HEK293 (cell line): Measurements from ENCODE around the gene KANK4.

ENCODE experiments used
- CTCF ChIA-PET: fragments of 350-600 bp; formaldehyde crosslinking; extraction: SDS; loops from one replicate; lab custom pipeline; 2021; ENCODE audit warnings: antibody characterized with exemption; lab: Yijun Ruan, JAX
- POLR2A ChIA-PET: fragments of 300-600 bp; formaldehyde crosslinking; extraction: SDS; loops from one replicate; lab custom pipeline; 2020; ENCODE audit warnings: antibody characterized with exemption, inconsistent platforms; lab: Yijun Ruan, JAX
- H3K27ac ChIP-seq: fragments of 200-500 bp; sonication (Bioruptor generic); 2 replicates; pipeline ENCODE4 v1.5.1; 2014; ENCODE audit warnings: low read depth, low read length, control low read depth, inconsistent platforms; ENCODE audit errors: extremely low read depth
- H3K36me3 ChIP-seq, 2 experiments: fragments of 200-500 bp in 1 of 2; sonication (Bioruptor generic) in 1 of 2; 1 replicate in 1 of 2; 2 replicates in 1 of 2; pipeline ENCODE4 v1.5.1; 2014 to 2017; ENCODE audit warnings: inconsistent platforms in 2 of 2, low read length in 2 of 2; ENCODE audit not compliant: control insufficient read depth in 2 of 2, insufficient read depth in 1 of 2
- H3K4me1 ChIP-seq: fragments of 200-500 bp; sonication (Bioruptor generic); 2 replicates; pipeline ENCODE4 v1.5.1; 2014; ENCODE audit warnings: mild to moderate bottlenecking, low read length, inconsistent platforms; ENCODE audit not compliant: control insufficient read depth, insufficient read depth
- H3K4me3 ChIP-seq: 2 replicates; pipeline ENCODE4 v1.5.1; 2011; ENCODE audit warnings: low read depth, mild to moderate bottlenecking, control low read depth, low read length, moderate library complexity
- H3K9me3 ChIP-seq: fragments of 200-500 bp; sonication (Bioruptor generic); 2 replicates; pipeline ENCODE4 v1.5.1; 2014; ENCODE audit warnings: low read depth, low read length, inconsistent platforms; ENCODE audit not compliant: control insufficient read depth, insufficient read depth
- EGR2 ChIP-seq: fragments of 450-650 bp; formaldehyde crosslinking; IDR thresholded peaks from 2 replicates; pipeline ENCODE4 v1.5.1; 2016; ENCODE audit warnings: low read depth, missing biosample characterization, missing genetic modification characterization
- PRDM1 ChIP-seq: fragments of 450-650 bp; formaldehyde crosslinking; IDR thresholded peaks from 2 replicates; pipeline ENCODE4; 2016; ENCODE audit warnings: missing biosample characterization, missing genetic modification characterization
- ZBTB17 ChIP-seq: fragments of 450-650 bp; formaldehyde crosslinking; IDR thresholded peaks from 2 replicates; pipeline ENCODE4 v1.5.1; 2016; ENCODE audit warnings: missing biosample characterization, missing genetic modification characterization
- ZFHX2 ChIP-seq: fragments of 450-650 bp; formaldehyde crosslinking; conservative IDR thresholded peaks from 2 replicates; pipeline ENCODE4 v1.5.1; 2016; ENCODE audit warnings: missing biosample characterization, missing genetic modification characterization
- ZNF23 ChIP-seq: fragments of 450-650 bp; formaldehyde crosslinking; IDR thresholded peaks from 2 replicates; pipeline ENCODE4 v1.5.1; 2016; ENCODE audit warnings: missing biosample characterization, missing genetic modification characterization, borderline replicate concordance
- ZNF768 ChIP-seq: fragments of 450-650 bp; formaldehyde crosslinking; IDR thresholded peaks from 2 replicates; pipeline ENCODE4 v1.5.1; 2018; ENCODE audit warnings: missing biosample characterization, mild to moderate bottlenecking, missing genetic modification characterization
- ZXDB ChIP-seq: fragments of 450-650 bp; formaldehyde crosslinking; IDR thresholded peaks from 2 replicates; pipeline ENCODE4 v1.5.1; 2016; ENCODE audit warnings: missing biosample characterization, missing genetic modification characterization
- TF ChIP-seq, protein P1 (sequence below): fragments of 450-650 bp; formaldehyde crosslinking; IDR thresholded peaks from 2 replicates; pipeline ENCODE4 v1.5.1; 2017; ENCODE audit warnings: missing biosample characterization, missing genetic modification characterization
- TF ChIP-seq, protein P2 (sequence below): fragments of 450-650 bp; formaldehyde crosslinking; IDR thresholded peaks from 2 replicates; pipeline ENCODE4 v1.5.0; 2017; ENCODE audit warnings: missing biosample characterization, missing genetic modification characterization, borderline replicate concordance
- TF ChIP-seq, protein P3 (sequence below): fragments of 450-650 bp; formaldehyde crosslinking; IDR thresholded peaks from 2 replicates; pipeline ENCODE4 v1.5.1; 2016; ENCODE audit warnings: missing biosample characterization, missing genetic modification characterization
- TF ChIP-seq, protein P4 (sequence below): fragments of 450-650 bp; formaldehyde crosslinking; IDR thresholded peaks from 2 replicates; pipeline ENCODE4 v1.5.1; 2016; ENCODE audit warnings: missing biosample characterization, missing genetic modification characterization
- TF ChIP-seq, protein P5 (sequence below): fragments of 450-650 bp; IDR thresholded peaks from 2 replicates; pipeline ENCODE4 v1.5.1; 2018; ENCODE audit warnings: missing biosample characterization, mild to moderate bottlenecking, missing genetic modification characterization
- TF ChIP-seq, protein P6 (sequence below): fragments of 450-650 bp; formaldehyde crosslinking; IDR thresholded peaks from 2 replicates; pipeline ENCODE4 v1.5.1; 2017; ENCODE audit warnings: missing biosample characterization, mild to moderate bottlenecking, missing genetic modification characterization, moderate library complexity

The KANK4 gene

DNA sequence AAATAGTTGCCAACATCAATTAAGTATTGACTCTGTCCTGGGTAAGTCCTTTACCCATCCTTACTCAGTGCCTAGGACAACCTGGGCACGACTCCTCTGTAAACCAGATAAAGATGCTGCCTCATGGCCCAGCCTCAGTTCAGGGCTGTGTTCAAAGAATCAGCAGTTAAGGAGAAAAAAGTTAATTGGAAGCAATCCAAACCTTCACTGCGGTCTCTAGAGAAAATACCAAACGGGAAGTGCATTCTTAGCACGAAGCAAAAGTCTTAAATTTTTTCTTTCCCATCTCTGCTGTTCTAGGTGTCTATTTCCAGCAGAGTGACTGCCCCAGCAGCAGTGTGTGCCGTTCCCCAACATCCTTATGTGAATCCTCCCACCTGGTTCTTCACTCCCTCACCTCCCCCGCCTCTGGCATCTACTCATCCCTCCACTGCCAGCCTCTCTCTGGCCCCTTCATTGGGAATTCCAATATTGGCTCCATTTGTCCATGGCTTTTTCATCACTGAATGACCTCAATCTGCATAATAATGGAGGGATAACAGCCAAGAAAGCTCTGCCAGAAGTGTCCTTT is 23.2 kb downstream of the KANK4 start:
- ChIA-PET CTCF (interaction anchor here (0.9 kb wide), 1 partner anchor 95 kb away, joined by 4 read pairs; no protein-coding TSS in a partner anchor), POLR2A (no interaction called here)
- no peak overlapping the region; the same call in 1 of the 2 replicates for H3K27ac ChIP-seq
- H3K4me3 ChIP-seq: no peak overlapping the region
- no peaks in the 10 kb centered on the region for H3K36me3 ChIP-seq
- H3K4me1 ChIP-seq: peaks cover 16% of the 10 kb centered on the region
- TF ChIP-seq, protein P1, sequence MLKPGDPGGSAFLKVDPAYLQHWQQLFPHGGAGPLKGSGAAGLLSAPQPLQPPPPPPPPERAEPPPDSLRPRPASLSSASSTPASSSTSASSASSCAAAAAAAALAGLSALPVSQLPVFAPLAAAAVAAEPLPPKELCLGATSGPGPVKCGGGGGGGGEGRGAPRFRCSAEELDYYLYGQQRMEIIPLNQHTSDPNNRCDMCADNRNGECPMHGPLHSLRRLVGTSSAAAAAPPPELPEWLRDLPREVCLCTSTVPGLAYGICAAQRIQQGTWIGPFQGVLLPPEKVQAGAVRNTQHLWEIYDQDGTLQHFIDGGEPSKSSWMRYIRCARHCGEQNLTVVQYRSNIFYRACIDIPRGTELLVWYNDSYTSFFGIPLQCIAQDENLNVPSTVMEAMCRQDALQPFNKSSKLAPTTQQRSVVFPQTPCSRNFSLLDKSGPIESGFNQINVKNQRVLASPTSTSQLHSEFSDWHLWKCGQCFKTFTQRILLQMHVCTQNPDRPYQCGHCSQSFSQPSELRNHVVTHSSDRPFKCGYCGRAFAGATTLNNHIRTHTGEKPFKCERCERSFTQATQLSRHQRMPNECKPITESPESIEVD: no peak
- TF ChIP-seq ZXDB (tag by site-specific recombination) (0 out of 2 replicates have a peak, but pooled peaks have one; percentile 19), ZNF23 (tag by site-specific recombination) (no peak), ZBTB17 (tag by site-specific recombination) (0 out of 2 replicates have a peak, but pooled peaks have one; percentile 40), EGR2 (tag by site-specific recombination) (peak; percentile 31; the same call in 1 of the 2 replicates), PRDM1 (peak; percentile 62), ZNF768 (tag by site-specific recombination) (no peak), ZFHX2 (tag by site-specific recombination) (peak; percentile 59)
- TF ChIP-seq, protein P2, sequence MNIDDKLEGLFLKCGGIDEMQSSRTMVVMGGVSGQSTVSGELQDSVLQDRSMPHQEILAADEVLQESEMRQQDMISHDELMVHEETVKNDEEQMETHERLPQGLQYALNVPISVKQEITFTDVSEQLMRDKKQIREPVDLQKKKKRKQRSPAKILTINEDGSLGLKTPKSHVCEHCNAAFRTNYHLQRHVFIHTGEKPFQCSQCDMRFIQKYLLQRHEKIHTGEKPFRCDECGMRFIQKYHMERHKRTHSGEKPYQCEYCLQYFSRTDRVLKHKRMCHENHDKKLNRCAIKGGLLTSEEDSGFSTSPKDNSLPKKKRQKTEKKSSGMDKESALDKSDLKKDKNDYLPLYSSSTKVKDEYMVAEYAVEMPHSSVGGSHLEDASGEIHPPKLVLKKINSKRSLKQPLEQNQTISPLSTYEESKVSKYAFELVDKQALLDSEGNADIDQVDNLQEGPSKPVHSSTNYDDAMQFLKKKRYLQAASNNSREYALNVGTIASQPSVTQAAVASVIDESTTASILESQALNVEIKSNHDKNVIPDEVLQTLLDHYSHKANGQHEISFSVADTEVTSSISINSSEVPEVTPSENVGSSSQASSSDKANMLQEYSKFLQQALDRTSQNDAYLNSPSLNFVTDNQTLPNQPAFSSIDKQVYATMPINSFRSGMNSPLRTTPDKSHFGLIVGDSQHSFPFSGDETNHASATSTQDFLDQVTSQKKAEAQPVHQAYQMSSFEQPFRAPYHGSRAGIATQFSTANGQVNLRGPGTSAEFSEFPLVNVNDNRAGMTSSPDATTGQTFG (tag by site-specific recombination): no peak
- TF ChIP-seq, protein P3, sequence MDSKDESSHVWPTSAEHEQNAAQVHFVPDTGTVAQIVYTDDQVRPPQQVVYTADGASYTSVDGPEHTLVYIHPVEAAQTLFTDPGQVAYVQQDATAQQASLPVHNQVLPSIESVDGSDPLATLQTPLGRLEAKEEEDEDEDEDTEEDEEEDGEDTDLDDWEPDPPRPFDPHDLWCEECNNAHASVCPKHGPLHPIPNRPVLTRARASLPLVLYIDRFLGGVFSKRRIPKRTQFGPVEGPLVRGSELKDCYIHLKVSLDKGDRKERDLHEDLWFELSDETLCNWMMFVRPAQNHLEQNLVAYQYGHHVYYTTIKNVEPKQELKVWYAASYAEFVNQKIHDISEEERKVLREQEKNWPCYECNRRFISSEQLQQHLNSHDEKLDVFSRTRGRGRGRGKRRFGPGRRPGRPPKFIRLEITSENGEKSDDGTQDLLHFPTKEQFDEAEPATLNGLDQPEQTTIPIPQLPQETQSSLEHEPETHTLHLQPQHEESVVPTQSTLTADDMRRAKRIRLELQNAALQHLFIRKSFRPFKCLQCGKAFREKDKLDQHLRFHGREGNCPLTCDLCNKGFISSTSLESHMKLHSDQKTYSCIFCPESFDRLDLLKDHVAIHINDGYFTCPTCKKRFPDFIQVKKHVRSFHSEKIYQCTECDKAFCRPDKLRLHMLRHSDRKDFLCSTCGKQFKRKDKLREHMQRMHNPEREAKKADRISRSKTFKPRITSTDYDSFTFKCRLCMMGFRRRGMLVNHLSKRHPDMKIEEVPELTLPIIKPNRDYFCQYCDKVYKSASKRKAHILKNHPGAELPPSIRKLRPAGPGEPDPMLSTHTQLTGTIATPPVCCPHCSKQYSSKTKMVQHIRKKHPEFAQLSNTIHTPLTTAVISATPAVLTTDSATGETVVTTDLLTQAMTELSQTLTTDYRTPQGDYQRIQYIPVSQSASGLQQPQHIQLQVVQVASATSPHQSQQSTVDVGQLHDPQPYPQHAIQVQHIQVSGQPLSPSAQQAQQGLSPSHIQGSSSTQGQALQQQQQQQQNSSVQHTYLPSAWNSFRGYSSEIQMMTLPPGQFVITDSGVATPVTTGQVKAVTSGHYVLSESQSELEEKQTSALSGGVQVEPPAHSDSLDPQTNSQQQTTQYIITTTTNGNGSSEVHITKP: peak; percentile 50; the same call in 1 of the 2 replicates
- TF ChIP-seq, protein P4, sequence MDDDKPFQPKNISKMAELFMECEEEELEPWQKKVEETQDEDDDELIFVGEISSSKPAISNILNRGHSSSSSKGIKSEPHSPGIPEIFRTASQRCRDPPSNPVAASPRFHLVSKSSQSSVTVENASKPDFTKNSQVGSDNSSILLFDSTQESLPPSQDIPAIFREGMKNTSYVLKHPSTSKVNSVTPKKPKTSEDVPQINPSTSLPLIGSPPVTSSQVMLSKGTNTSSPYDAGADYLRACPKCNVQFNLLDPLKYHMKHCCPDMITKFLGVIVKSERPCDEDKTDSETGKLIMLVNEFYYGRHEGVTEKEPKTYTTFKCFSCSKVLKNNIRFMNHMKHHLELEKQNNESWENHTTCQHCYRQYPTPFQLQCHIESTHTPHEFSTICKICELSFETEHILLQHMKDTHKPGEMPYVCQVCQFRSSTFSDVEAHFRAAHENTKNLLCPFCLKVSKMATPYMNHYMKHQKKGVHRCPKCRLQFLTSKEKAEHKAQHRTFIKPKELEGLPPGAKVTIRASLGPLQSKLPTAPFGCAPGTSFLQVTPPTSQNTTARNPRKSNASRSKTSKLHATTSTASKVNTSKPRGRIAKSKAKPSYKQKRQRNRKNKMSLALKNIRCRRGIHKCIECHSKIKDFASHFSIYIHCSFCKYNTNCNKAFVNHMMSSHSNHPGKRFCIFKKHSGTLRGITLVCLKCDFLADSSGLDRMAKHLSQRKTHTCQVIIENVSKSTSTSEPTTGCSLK (tag by site-specific recombination): no peak
- TF ChIP-seq, protein P5, sequence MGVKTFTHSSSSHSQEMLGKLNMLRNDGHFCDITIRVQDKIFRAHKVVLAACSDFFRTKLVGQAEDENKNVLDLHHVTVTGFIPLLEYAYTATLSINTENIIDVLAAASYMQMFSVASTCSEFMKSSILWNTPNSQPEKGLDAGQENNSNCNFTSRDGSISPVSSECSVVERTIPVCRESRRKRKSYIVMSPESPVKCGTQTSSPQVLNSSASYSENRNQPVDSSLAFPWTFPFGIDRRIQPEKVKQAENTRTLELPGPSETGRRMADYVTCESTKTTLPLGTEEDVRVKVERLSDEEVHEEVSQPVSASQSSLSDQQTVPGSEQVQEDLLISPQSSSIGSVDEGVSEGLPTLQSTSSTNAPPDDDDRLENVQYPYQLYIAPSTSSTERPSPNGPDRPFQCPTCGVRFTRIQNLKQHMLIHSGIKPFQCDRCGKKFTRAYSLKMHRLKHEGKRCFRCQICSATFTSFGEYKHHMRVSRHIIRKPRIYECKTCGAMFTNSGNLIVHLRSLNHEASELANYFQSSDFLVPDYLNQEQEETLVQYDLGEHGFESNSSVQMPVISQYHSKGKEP (tag by site-specific recombination): 0 out of 2 replicates have a peak, but pooled peaks have one; percentile 40
- TF ChIP-seq, protein P6, sequence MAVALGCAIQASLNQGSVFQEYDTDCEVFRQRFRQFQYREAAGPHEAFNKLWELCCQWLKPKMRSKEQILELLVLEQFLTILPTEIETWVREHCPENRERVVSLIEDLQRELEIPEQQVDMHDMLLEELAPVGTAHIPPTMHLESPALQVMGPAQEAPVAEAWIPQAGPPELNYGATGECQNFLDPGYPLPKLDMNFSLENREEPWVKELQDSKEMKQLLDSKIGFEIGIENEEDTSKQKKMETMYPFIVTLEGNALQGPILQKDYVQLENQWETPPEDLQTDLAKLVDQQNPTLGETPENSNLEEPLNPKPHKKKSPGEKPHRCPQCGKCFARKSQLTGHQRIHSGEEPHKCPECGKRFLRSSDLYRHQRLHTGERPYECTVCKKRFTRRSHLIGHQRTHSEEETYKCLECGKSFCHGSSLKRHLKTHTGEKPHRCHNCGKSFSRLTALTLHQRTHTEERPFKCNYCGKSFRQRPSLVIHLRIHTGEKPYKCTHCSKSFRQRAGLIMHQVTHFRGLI (tag by site-specific recombination): no peak
- no peaks in the 10 kb centered on the region for H3K9me3 ChIP-seq
